ENCODE data around the gene FMOD.

FMOD gene

DNA sequence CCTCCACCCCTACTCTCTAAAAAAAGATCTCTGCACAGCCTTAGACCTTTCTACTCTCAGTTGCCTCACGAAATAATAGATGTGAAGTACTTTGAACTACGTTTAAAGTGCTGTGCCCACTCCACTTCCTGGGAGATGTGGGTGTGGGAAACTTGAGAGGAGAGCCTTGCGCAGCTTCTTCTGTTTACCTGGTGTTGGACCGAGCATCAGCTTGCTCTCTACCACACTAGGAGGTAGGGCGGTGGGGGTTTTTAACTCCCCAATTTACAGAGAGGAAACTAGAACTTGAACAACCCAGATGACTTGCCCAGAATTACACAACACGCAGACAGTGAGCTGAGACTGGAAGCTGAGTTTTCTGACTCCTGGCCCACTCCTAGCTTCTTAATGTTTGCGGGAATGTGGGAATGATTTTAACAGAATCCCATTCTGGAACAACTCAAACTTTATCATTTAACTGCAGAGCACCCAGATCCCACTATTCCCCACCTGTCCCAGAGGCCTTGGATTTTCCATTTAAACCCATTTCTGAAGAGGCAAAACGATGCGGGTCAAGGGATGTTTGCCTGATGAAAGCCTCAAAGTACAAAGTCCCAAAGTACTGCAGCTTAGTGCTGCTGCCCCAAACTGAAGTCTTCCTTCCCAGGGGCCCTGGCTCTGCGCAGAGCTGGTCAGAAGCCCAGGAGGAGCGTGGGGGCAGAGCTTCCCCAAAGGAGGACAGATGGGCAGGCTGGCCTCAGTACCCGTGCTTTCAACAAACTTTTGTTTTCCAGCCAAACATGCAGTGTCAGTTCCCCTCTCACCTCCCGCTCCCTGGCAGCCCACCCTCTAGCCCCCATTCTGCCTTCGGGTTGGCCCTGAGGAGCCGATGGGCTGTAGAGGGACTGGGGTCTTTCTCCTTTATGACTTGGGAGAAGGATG, 26.6 kb downstream of the FMOD start:
- Mint-ChIP-seq H3K9me3 (no peaks in the 10 kb centered on the region), H3K36me3 (ENCODE audit: low read depth) (no peaks in the 10 kb centered on the region), H3K4me1 (peaks cover 90% of the 10 kb centered on the region), H3K27me3 (ENCODE audit: low read depth, poor library complexity) (peaks cover 8% of the 10 kb centered on the region), H3K4me3 (no peak overlapping the region), H3K27ac (peak overlapping the region; percentile 19)
- no peak for TF ChIP-seq CTCF (IDR thresholded peaks at IDR 0.05)
- DNase-seq: no peak

DNA sequence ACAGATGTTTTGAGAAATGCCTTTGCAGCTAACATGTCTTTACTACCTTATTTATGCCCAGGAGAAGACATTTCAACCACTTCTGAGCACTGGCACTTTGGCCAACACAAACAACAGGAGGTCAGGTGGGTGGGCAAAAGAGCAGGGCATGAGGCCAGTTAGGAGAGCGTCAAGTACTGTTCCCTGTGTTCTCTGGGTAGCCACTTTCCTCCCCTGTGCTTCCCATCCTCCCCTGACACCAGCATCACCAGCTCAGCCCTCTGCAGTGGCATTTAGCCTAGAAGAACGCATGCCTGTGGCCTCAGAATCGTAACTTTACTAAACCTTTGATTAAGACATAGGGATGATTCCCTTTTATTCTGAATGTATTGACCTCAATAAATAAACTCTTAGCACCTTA, 27.3 kb downstream of the FMOD start:
- Mint-ChIP-seq H3K4me3 (no peak overlapping the region), H3K27ac (peak overlapping the region; percentile 63), H3K36me3 (ENCODE audit: low read depth) (no peaks in the 10 kb centered on the region), H3K9me3 (no peaks in the 10 kb centered on the region), H3K4me1 (peaks cover 89% of the 10 kb centered on the region), H3K27me3 (ENCODE audit: low read depth, poor library complexity) (peaks cover 8% of the 10 kb centered on the region)
- no peak for TF ChIP-seq CTCF (IDR thresholded peaks at IDR 0.05)
- DNase-seq: no peak

GRCh38 chr1:203322500-203323179, 28.3 kb downstream of the FMOD start:
- H3K27ac Mint-ChIP-seq: no peak overlapping the region
- H3K9me3 Mint-ChIP-seq: no peaks in the 10 kb centered on the region
- peaks cover 4% of the 10 kb centered on the region for H3K27me3 Mint-ChIP-seq (ENCODE audit: low read depth, poor library complexity)
- no peak for TF ChIP-seq CTCF (IDR thresholded peaks at IDR 0.05)
- H3K36me3 Mint-ChIP-seq (ENCODE audit: low read depth): no peaks in the 10 kb centered on the region
- DNase-seq: no peak
- H3K4me3 Mint-ChIP-seq: no peak overlapping the region
- peaks cover 82% of the 10 kb centered on the region for H3K4me1 Mint-ChIP-seq

DNA sequence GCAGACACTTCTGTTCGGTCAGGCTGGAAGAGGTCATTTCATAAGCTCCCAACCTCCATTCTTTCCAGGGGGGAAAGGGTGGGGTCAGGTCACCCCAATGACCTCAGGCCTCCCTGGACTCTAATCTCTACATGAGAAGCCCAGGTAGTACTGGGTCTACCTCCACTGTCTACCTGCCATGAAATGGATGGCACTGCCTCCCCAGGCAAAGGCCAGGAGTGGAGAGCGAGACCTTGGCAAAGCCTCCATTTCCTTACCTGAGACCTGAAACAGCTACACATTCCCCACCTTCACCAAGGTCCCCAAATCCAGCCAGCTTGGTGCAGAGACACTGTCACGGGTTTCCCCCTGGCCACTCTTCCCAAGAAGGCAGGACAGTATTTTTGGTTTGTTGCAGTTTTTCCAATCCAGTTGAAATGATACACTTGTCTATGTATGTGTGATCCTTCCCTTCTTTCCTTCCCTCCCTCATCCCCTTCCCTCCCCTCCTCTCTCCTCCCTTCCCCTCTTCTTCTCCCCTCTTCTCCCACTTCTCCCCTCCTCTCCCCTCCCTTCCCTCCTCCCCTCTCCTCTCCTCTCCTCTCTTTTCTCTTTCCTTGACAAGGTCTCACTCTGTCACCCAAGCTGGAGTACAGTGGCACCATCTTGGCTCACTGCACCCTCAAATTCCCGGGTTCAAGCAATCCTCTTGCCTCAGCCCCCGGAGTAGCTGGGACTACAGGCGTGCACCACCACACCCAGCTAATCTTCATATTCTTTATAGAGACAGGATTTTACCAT, 29.5 kb downstream of the FMOD start:
- Mint-ChIP-seq H3K9me3 (no peaks in the 10 kb centered on the region), H3K4me3 (no peak overlapping the region), H3K36me3 (ENCODE audit: low read depth) (no peaks in the 10 kb centered on the region), H3K27ac (no peak overlapping the region), H3K27me3 (ENCODE audit: low read depth, poor library complexity) (peaks cover 3% of the 10 kb centered on the region), H3K4me1 (peaks cover 81% of the 10 kb centered on the region)
- no peak for TF ChIP-seq CTCF (IDR thresholded peaks at IDR 0.05)
- DNase-seq: no peak

GRCh38 chr1:203320591-203321272, 30.2 kb downstream of the FMOD start:
- H3K36me3 Mint-ChIP-seq (ENCODE audit: low read depth): no peaks in the 10 kb centered on the region
- H3K4me3 Mint-ChIP-seq: no peak overlapping the region
- H3K27ac Mint-ChIP-seq: peak overlapping the region; percentile 19
- no peak for DNase-seq
- TF ChIP-seq CTCF (IDR thresholded peaks at IDR 0.05): no peak
- H3K27me3 Mint-ChIP-seq (ENCODE audit: low read depth, poor library complexity): peaks cover 3% of the 10 kb centered on the region
- peaks cover 77% of the 10 kb centered on the region for H3K4me1 Mint-ChIP-seq
- no peaks in the 10 kb centered on the region for H3K9me3 Mint-ChIP-seq
